Astrocyte (in vitro differentiated cells and primary cell): ENCODE data around the gene AKAIN1.

Source experiments
- CTCF ChIP-seq: IDR thresholded peaks from 2 replicates; pipeline ENCODE4 v1.5.1; 2011; ENCODE audit warnings: low read depth, mild to moderate bottlenecking, inconsistent platforms, low read length, moderate library complexity; ENCODE audit not compliant: insufficient read depth
- EZH2 ChIP-seq: IDR thresholded peaks from 2 replicates; pipeline ENCODE4 v1.6.1; 2012; ENCODE audit warnings: mild to moderate bottlenecking, low read length, inconsistent platforms; ENCODE audit not compliant: insufficient read depth

GRCh38 chr18:5095239-5095638 lies 101.8 kb downstream of the AKAIN1 start:
- TF ChIP-seq CTCF, result no peak
- no peak for TF ChIP-seq EZH2
